ENCODE results near the gene TSR1. TPM values are rescaled to one million over a fixed set of nuclear protein-coding genes. Genes with fewer than 3 reads are reported as not detected.
"Not testable (repeated sequence)": the region's sequence is repeated elsewhere in the genome, so short reads cannot be mapped to it uniquely, and the experiment has no call there.

TSR1 gene
- total RNA-seq, 2 donors from 2014 or later: 48.8 to 77.1 TPM

GRCh38 chr17:2335726-2336214 lies 487 bp downstream of the TSR1 start:
- Mint-ChIP-seq H3K4me3 (no peak overlapping the region), H3K9me3 (no peaks in the 10 kb centered on the region), H3K27me3 (no peaks in the 10 kb centered on the region), H3K4me1 (peaks cover 4% of the 10 kb centered on the region), H3K27ac (peak overlapping the region; percentile 98), H3K36me3 (ENCODE audit: low read depth) (no peaks in the 10 kb centered on the region)
- no peak for ATAC-seq (replicated peaks)

- H3K36me3 Mint-ChIP-seq (ENCODE audit: low read depth): no peaks in the 10 kb centered on the region
- H3K9me3 Mint-ChIP-seq: no peaks in the 10 kb centered on the region
- peaks cover 5% of the 10 kb centered on the region for H3K4me1 Mint-ChIP-seq
- H3K4me3 Mint-ChIP-seq: no peak overlapping the region
- no peak overlapping the region for H3K27ac Mint-ChIP-seq
- H3K27me3 Mint-ChIP-seq: no peaks in the 10 kb centered on the region
- no peak for ATAC-seq (replicated peaks)
These were observed 5.0 kb downstream of the TSR1 start for GRCh38 chr17:2331303-2331702.

GRCh38 chr17:2323629-2324314 lies 12.5 kb downstream of the TSR1 start:
- Mint-ChIP-seq H3K9me3 (no peaks in the 10 kb centered on the region), H3K27me3 (no peaks in the 10 kb centered on the region), H3K4me3 (no peak overlapping the region), H3K27ac (no peak overlapping the region), H3K36me3 (ENCODE audit: low read depth) (peaks cover 18% of the 10 kb centered on the region), H3K4me1 (peaks cover 5% of the 10 kb centered on the region)
- no peak for ATAC-seq (replicated peaks)

GRCh38 chr17:2321399-2321798 lies 14.9 kb downstream of the TSR1 start:
- no peak for ATAC-seq (replicated peaks)
- H3K27me3 Mint-ChIP-seq: no peaks in the 10 kb centered on the region

GRCh38 chr17:2319051-2319450 lies 17.2 kb downstream of the TSR1 start:
- Mint-ChIP-seq H3K36me3 (ENCODE audit: low read depth) (peaks cover 20% of the 10 kb centered on the region), H3K27ac (no peak overlapping the region), H3K9me3 (no peaks in the 10 kb centered on the region), H3K27me3 (no peaks in the 10 kb centered on the region), H3K4me3 (no peak overlapping the region), H3K4me1 (peaks cover 5% of the 10 kb centered on the region)
- ATAC-seq (replicated peaks): no peak

More at GRCh38 chr17:2321399-2321798, 14.9 kb downstream of the TSR1 start:
- Mint-ChIP-seq H3K4me1 (peaks cover 5% of the 10 kb centered on the region), H3K4me3 (no peak overlapping the region), H3K27ac (no peak overlapping the region), H3K9me3 (no peaks in the 10 kb centered on the region), H3K36me3 (ENCODE audit: low read depth) (peaks cover 20% of the 10 kb centered on the region)

- Mint-ChIP-seq H3K36me3 (ENCODE audit: low read depth) (peaks cover 20% of the 10 kb centered on the region), H3K4me1 (peaks cover 5% of the 10 kb centered on the region), H3K9me3 (no peaks in the 10 kb centered on the region)
These were observed 18.5 kb downstream of the TSR1 start for GRCh38 chr17:2317796-2318195.

GRCh38 chr17:2316916-2317205 lies 19.4 kb downstream of the TSR1 start:
- not testable (repeated sequence) for H3K27ac Mint-ChIP-seq; ATAC-seq (replicated peaks); H3K4me1 Mint-ChIP-seq; H3K4me3 Mint-ChIP-seq; H3K9me3 Mint-ChIP-seq; H3K27me3 Mint-ChIP-seq
- peaks cover 20% of the 10 kb centered on the region for H3K36me3 Mint-ChIP-seq (ENCODE audit: low read depth)

More at GRCh38 chr17:2317796-2318195, 18.5 kb downstream of the TSR1 start:
- ATAC-seq (replicated peaks): no peak
- no peak overlapping the region for H3K27ac Mint-ChIP-seq
- no peaks in the 10 kb centered on the region for H3K27me3 Mint-ChIP-seq
- H3K4me3 Mint-ChIP-seq: no peak overlapping the region

- Mint-ChIP-seq H3K36me3 (ENCODE audit: low read depth) (peaks cover 6% of the 10 kb centered on the region), H3K27ac (no peak overlapping the region), H3K27me3 (no peaks in the 10 kb centered on the region), H3K4me1 (peaks cover 5% of the 10 kb centered on the region), H3K4me3 (no peak overlapping the region), H3K9me3 (no peaks in the 10 kb centered on the region)
- no peak for ATAC-seq (replicated peaks)
These were observed 23.5 kb downstream of the TSR1 start for GRCh38 chr17:2312736-2313135.

GRCh38 chr17:2309338-2310154 lies 26.7 kb downstream of the TSR1 start:
- peaks cover 16% of the 10 kb centered on the region for H3K4me1 Mint-ChIP-seq
- no peak overlapping the region for H3K4me3 Mint-ChIP-seq
- peaks cover 12% of the 10 kb centered on the region for H3K36me3 Mint-ChIP-seq (ENCODE audit: low read depth)
- H3K9me3 Mint-ChIP-seq: no peaks in the 10 kb centered on the region
- H3K27me3 Mint-ChIP-seq: no peaks in the 10 kb centered on the region
- no peak for ATAC-seq (replicated peaks)
- peak overlapping the region; percentile 10 for H3K27ac Mint-ChIP-seq

- no peak for ATAC-seq (replicated peaks)
- no peaks in the 10 kb centered on the region for H3K27me3 Mint-ChIP-seq
- H3K9me3 Mint-ChIP-seq: no peaks in the 10 kb centered on the region
- H3K4me1 Mint-ChIP-seq: peaks cover 22% of the 10 kb centered on the region
- peaks cover 28% of the 10 kb centered on the region for H3K36me3 Mint-ChIP-seq (ENCODE audit: low read depth)
- H3K27ac Mint-ChIP-seq: no peak overlapping the region
- H3K4me3 Mint-ChIP-seq: peak overlapping the region; percentile 86
These were observed 31.3 kb downstream of the TSR1 start for GRCh38 chr17:2304931-2305330.

GRCh38 chr17:2303204-2304188 lies 32.8 kb downstream of the TSR1 start, which contains the start of the genes SMG6 and SRR:
TSS of gene SMG6 (minus strand) at chr17:2303785. CDS start at chr17:2303720, 65 bp downstream.
TSS of gene SRR (plus strand) at chr17:2303950. CDS start at chr17:2315561, 11,611 bp downstream.
- peak within 1 kb of the TSS; percentile 75 for H3K27ac Mint-ChIP-seq
- H3K4me1 Mint-ChIP-seq: peaks cover 17% of the 10 kb centered on the region
- H3K4me3 Mint-ChIP-seq: peak within 1 kb of the TSS; percentile 86
- peaks cover 41% of the 10 kb centered on the region for H3K36me3 Mint-ChIP-seq (ENCODE audit: low read depth)
- peak; percentile 91 for ATAC-seq (replicated peaks)
- H3K27me3 Mint-ChIP-seq: no peaks in the 10 kb centered on the region
- H3K9me3 Mint-ChIP-seq: no peaks in the 10 kb centered on the region

- peaks cover 17% of the 10 kb centered on the region for H3K4me1 Mint-ChIP-seq
- ATAC-seq (replicated peaks): no peak
These were observed 33.5 kb downstream of the TSR1 start for GRCh38 chr17:2302778-2303203.

GRCh38 chr17:2299756-2300155 lies 36.5 kb downstream of the TSR1 start:
- peaks cover 72% of the 10 kb centered on the region for H3K36me3 Mint-ChIP-seq (ENCODE audit: low read depth)
- no peak overlapping the region for H3K4me3 Mint-ChIP-seq
- no peaks in the 10 kb centered on the region for H3K27me3 Mint-ChIP-seq
- no peaks in the 10 kb centered on the region for H3K9me3 Mint-ChIP-seq
- H3K4me1 Mint-ChIP-seq: peaks cover 26% of the 10 kb centered on the region
- no peak overlapping the region for H3K27ac Mint-ChIP-seq
- no peak for ATAC-seq (replicated peaks)

More at GRCh38 chr17:2302778-2303203, 33.5 kb downstream of the TSR1 start:
- peak overlapping the region; percentile 75 for H3K27ac Mint-ChIP-seq
- no peaks in the 10 kb centered on the region for H3K9me3 Mint-ChIP-seq
- H3K4me3 Mint-ChIP-seq: peak overlapping the region; percentile 86
- H3K36me3 Mint-ChIP-seq (ENCODE audit: low read depth): peaks cover 48% of the 10 kb centered on the region
- no peaks in the 10 kb centered on the region for H3K27me3 Mint-ChIP-seq

- Mint-ChIP-seq H3K4me1 (peaks cover 32% of the 10 kb centered on the region), H3K27ac (no peak overlapping the region), H3K36me3 (ENCODE audit: low read depth) (peaks cover 78% of the 10 kb centered on the region), H3K4me3 (no peak overlapping the region), H3K9me3 (no peaks in the 10 kb centered on the region), H3K27me3 (no peaks in the 10 kb centered on the region)
- no peak for ATAC-seq (replicated peaks)
These were observed 37.1 kb downstream of the TSR1 start for GRCh38 chr17:2299136-2299535.
